Epithelial cell of esophagus (primary cell): ENCODE data around the gene MAN1A2.
"Not testable (repeated sequence)": the region's sequence is repeated elsewhere in the genome, so short reads cannot be mapped to it uniquely, and the experiment has no call there.

Source experiments
- DNase-seq: peaks from one replicate; pipeline ENCODE4 v3.0.0; 2010; ENCODE audit warnings: low read depth
- H3K4me3 ChIP-seq: 2 replicates; pipeline ENCODE4 v1.5.1; 2011; ENCODE audit warnings: mild to moderate bottlenecking, low read length, control low read depth
- CTCF ChIP-seq: IDR thresholded peaks from 2 replicates; pipeline ENCODE4 v1.5.1; 2011; ENCODE audit warnings: low read depth, mild to moderate bottlenecking, low read length, control low read depth, inconsistent platforms; ENCODE audit not compliant: insufficient read depth; ENCODE audit errors: missing control alignments

Gene MAN1A2

GRCh38 chr1:117367046-117368025, at the start of gene MAN1A2:
TSS of gene MAN1A2 (plus strand) at chr1:117367449. CDS start at chr1:117368184, 735 bp downstream.
- DNase-seq, result peak; percentile 82
- peak within 1 kb of the TSS; percentile 75 for H3K4me3 ChIP-seq
- no peak for TF ChIP-seq CTCF

GRCh38 chr1:117318011-117318410, 49.2 kb upstream of the MAN1A2 start:
- no peak for DNase-seq

GRCh38 chr1:117318426-117318825, 48.8 kb upstream of the MAN1A2 start:
- TF ChIP-seq CTCF, result no peak
- H3K4me3 ChIP-seq, result no peak overlapping the region
- DNase-seq, result no peak

More at GRCh38 chr1:117318011-117318410, 49.2 kb upstream of the MAN1A2 start:
- H3K4me3 ChIP-seq, result no peak overlapping the region
- TF ChIP-seq CTCF, result no peak

GRCh38 chr1:117320515-117320914, 46.7 kb upstream of the MAN1A2 start:
- no peak for DNase-seq
- no peak overlapping the region for H3K4me3 ChIP-seq
- no peak for TF ChIP-seq CTCF

GRCh38 chr1:117321680-117322609, 45.3 kb upstream of the MAN1A2 start:
- TF ChIP-seq CTCF, result no peak
- DNase-seq, result no peak
- H3K4me3 ChIP-seq, result no peak overlapping the region

GRCh38 chr1:117324357-117324756, 42.9 kb upstream of the MAN1A2 start:
- no peak overlapping the region for H3K4me3 ChIP-seq
- DNase-seq, result no peak
- TF ChIP-seq CTCF, result no peak

GRCh38 chr1:117326035-117326434, 41.2 kb upstream of the MAN1A2 start:
- DNase-seq, H3K4me3 ChIP-seq: not testable (repeated sequence)
